ENCODE measurements around the gene ZNF385D. TPM values are rescaled to one million over a fixed set of nuclear protein-coding genes. Genes with fewer than 3 reads are reported as not detected.

ZNF385D gene
- total and polyA plus RNA-seq, 2 of the 13 experiments (the other 11 are each of a cell fraction or from before 2014, with no cell fraction given): not detected

DNA sequence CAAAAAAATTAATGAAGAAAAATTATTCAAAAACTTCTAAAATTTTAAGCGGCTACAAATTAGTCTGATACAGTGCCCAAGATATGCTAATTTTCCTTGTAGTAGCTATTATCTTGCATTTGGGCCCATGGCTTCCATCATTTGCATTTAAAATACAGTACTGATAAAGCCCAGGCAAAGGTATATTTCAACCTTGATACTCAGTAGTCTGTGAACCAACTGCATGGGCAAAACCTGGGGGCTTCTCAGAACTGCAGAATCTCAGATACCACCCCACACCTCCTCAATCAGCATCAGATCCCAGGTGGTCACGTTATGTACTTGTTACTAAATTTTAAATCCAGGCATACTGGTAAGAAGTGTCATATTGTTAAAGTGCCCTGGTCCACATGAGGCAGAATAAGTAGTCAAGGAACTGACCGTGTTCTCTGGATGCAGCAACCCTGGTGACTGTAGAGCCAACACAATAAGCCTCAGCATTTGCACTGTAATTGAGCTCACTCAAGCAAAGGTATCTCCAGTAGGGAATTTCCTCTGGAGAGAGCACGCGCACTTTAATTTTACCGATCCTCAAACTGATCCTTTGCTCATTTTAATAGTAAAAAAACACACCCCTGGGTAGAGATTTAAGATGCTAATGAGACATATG, 31.9 kb downstream of the ZNF385D start:
- no peaks in the 10 kb centered on the region for H3K27me3 ChIP-seq (ENCODE audit: control insufficient read depth in 1 of 2, insufficient read depth in 2 of 2, low read length in 2 of 2)
- H3K9me3 ChIP-seq (ENCODE audit: low read length): peaks cover 25% of the 10 kb centered on the region
- CTCF ChIA-PET (ENCODE audit: low intra/inter-chr PET ratio, low total read pairs): no interaction called here
- no peak for TF ChIP-seq EHMT2 (IDR thresholded peaks at IDR 0.05; ENCODE audit: borderline replicate concordance, low read depth, low read length)
- no peak for TF ChIP-seq SIN3B (IDR thresholded peaks at IDR 0.05; ENCODE audit: low read length)
- TF ChIP-seq, protein P1, sequence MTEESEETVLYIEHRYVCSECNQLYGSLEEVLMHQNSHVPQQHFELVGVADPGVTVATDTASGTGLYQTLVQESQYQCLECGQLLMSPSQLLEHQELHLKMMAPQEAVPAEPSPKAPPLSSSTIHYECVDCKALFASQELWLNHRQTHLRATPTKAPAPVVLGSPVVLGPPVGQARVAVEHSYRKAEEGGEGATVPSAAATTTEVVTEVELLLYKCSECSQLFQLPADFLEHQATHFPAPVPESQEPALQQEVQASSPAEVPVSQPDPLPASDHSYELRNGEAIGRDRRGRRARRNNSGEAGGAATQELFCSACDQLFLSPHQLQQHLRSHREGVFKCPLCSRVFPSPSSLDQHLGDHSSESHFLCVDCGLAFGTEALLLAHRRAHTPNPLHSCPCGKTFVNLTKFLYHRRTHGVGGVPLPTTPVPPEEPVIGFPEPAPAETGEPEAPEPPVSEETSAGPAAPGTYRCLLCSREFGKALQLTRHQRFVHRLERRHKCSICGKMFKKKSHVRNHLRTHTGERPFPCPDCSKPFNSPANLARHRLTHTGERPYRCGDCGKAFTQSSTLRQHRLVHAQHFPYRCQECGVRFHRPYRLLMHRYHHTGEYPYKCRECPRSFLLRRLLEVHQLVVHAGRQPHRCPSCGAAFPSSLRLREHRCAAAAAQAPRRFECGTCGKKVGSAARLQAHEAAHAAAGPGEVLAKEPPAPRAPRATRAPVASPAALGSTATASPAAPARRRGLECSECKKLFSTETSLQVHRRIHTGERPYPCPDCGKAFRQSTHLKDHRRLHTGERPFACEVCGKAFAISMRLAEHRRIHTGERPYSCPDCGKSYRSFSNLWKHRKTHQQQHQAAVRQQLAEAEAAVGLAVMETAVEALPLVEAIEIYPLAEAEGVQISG (CRISPR knock-in tag; IDR thresholded peaks at IDR 0.05): no peak
- no peak for TF ChIP-seq GZF1 (CRISPR knock-in tag; IDR thresholded peaks at IDR 0.05)
- TF ChIP-seq, protein P2, sequence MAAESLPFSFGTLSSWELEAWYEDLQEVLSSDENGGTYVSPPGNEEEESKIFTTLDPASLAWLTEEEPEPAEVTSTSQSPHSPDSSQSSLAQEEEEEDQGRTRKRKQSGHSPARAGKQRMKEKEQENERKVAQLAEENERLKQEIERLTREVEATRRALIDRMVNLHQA (CRISPR knock-in tag; IDR thresholded peaks at IDR 0.05): no peak
- in situ Hi-C loops (cut with HindIII; ENCODE audit: extremely low pct_ligation_motif_present, low pct_unique_long_range_greater_than_20kb) (no loop called here), intact Hi-C loops (cut with micrococcal nuclease; ENCODE audit: unreplicated experiment) (no loop called here)
- POLR2A ChIA-PET: no interaction called here
- no TSS peak for BruUV-seq (replicated peaks)
- no peak overlapping the region for H3K9ac ChIP-seq (ENCODE audit: insufficient read depth, low read depth, low read length)
- DNase-seq (ENCODE audit: low spot score): no peak
- no peak overlapping the region for H3K4me2 ChIP-seq (ENCODE audit: low read depth, low read length)
- H3K36me3 ChIP-seq (replicated peaks in 1 of 2; ENCODE audit: control insufficient read depth in 1 of 2, insufficient read depth in 2 of 2, low read length in 2 of 2): no peaks in the 10 kb centered on the region
- no peak overlapping the region for H3K4me3 ChIP-seq (replicated peaks in 1 of 3; ENCODE audit: insufficient read depth in 1 of 3, low read depth in 2 of 3, low read length in 3 of 3)
- no peak for ATAC-seq
- H3K27ac ChIP-seq (ENCODE audit: extremely low read length, insufficient read depth, low read length): no peak overlapping the region
- no peak for FAIRE-seq
- no peaks in the 10 kb centered on the region for H4K20me1 ChIP-seq (ENCODE audit: insufficient read depth, low read length)
- 59% methylated on average over 5 of the region's 6 CpGs for WGBS (ENCODE audit: low lambda C conversion rate)
- no peaks in the 10 kb centered on the region for H3K79me2 ChIP-seq (ENCODE audit: insufficient read depth, low read length)
- no peaks in the 10 kb centered on the region for H3K4me1 ChIP-seq (ENCODE audit: insufficient read depth, low read length)
- H2AFZ ChIP-seq (ENCODE audit: low read length): no peak overlapping the region

All from HepG2 (cell line).